CD8-positive, alpha-beta memory T cell (primary cell): ENCODE data around the gene FANCD2. TPM values are rescaled to one million over a fixed set of nuclear protein-coding genes. Genes with fewer than 3 reads are reported as not detected.
A peak's percentile ranks its signal among the peaks of the same experiment; 100 is the strongest.

ENCODE experiments used
- CTCF ChIA-PET: fragments of 350-600 bp; sonication (Branson Sonifier 250); formaldehyde crosslinking; loops from one replicate; lab custom pipeline; 2021; ENCODE audit warnings: antibody characterized with exemption; lab: Charles Lee
- POLR2A ChIA-PET: fragments of 350-600 bp; sonication (Branson Sonifier 250); formaldehyde crosslinking; loops from one replicate; lab custom pipeline; 2021; ENCODE audit warnings: antibody characterized with exemption; lab: Charles Lee
- DNase-seq, 5 donors: peaks; one replicate each; pipeline versions ENCODE4 v3.0.0 to v3.0.0-alpha.2; 2020 to 2022; ENCODE audit warnings: mixed read lengths in 1 of 5
- H3K27ac ChIP-seq: one replicate; pipeline ENCODE4 v1.7.0; 2013; ENCODE audit warnings: low read depth, mild to moderate bottlenecking, low read length, moderate library complexity
- H3K27me3 ChIP-seq: 2 replicates; pipeline ENCODE4 v1.7.0; 2013; ENCODE audit warnings: low read length, mild to moderate bottlenecking; ENCODE audit not compliant: insufficient read depth, poor library complexity, severe bottlenecking
- H3K36me3 ChIP-seq: 2 replicates; pipeline ENCODE4 v1.7.0; 2013; ENCODE audit warnings: mild to moderate bottlenecking, low read length, moderate library complexity; ENCODE audit not compliant: insufficient read depth
- H3K4me1 ChIP-seq: 2 replicates; pipeline ENCODE4 v1.7.0; 2013; ENCODE audit warnings: mild to moderate bottlenecking, low read length, moderate library complexity; ENCODE audit not compliant: insufficient read depth
- H3K4me3 ChIP-seq: 2 replicates; pipeline ENCODE4 v1.7.0; 2013; ENCODE audit warnings: mild to moderate bottlenecking, low read length
- H3K9me3 ChIP-seq: 2 replicates; pipeline ENCODE4 v1.7.0; 2013; ENCODE audit warnings: mild to moderate bottlenecking, low read length
- H3K27ac Mint-ChIP-seq, 8 donors: one replicate each; pipeline ENCODE4 v1.8.0; 2020 to 2021; ENCODE audit warnings: mixed read lengths in 8 of 8, mild to moderate bottlenecking in 6 of 8, inconsistent platforms in 3 of 8, moderate library complexity in 3 of 8
- H3K27me3 Mint-ChIP-seq, 2 donors: one replicate each; pipeline ENCODE4 v1.8.0; 2020 to 2021; ENCODE audit warnings: mixed read lengths in 2 of 2, mild to moderate bottlenecking in 1 of 2, moderate library complexity in 1 of 2
- H3K36me3 Mint-ChIP-seq, 3 donors: one replicate each; pipeline ENCODE4 v1.8.0; 2020 to 2021; ENCODE audit warnings: mixed read lengths in 3 of 3, inconsistent platforms in 1 of 3, mild to moderate bottlenecking in 1 of 3
- H3K4me1 Mint-ChIP-seq, 3 donors: one replicate each; pipeline ENCODE4 v1.8.0; 2020 to 2021; ENCODE audit warnings: mixed read lengths in 3 of 3, inconsistent platforms in 1 of 3, mild to moderate bottlenecking in 1 of 3
- H3K4me3 Mint-ChIP-seq, 7 donors: one replicate each; pipeline ENCODE4 v1.8.0; 2020 to 2021; ENCODE audit warnings: mixed read lengths in 7 of 7, mild to moderate bottlenecking in 6 of 7, moderate library complexity in 4 of 7, inconsistent platforms in 2 of 7
- H3K9me3 Mint-ChIP-seq, 5 donors: one replicate each; pipeline ENCODE4 v1.8.0; 2020 to 2022; ENCODE audit warnings: mixed read lengths in 5 of 5, mild to moderate bottlenecking in 3 of 5, moderate library complexity in 2 of 5, inconsistent platforms in 1 of 5
- polyA plus RNA-seq: library from polyadenylated mRNA; unstranded; fragments of 300-500 nt; fragmentation: Illumina TruSeq; gene quantifications from one replicate; pipeline ENCODE4 v1.2.3, GENCODE V29; 2021
- total RNA-seq, 2 experiments: library from RNA; stranded (reverse); gene quantifications; one replicate each; pipeline ENCODE4 v1.2.3, GENCODE V29; 2021

The FANCD2 gene
- 10 to 100 TPM; 55.9 to 56.2 TPM for total RNA-seq
- 6.3 TPM for polyA plus RNA-seq

- H3K4me1 ChIP-seq: peaks cover 26% of the 10 kb centered on the region
- peak within 1 kb of the TSS; percentile 96 to 99 (median 98) for H3K27ac Mint-ChIP-seq
- H3K4me3 ChIP-seq: peak within 1 kb of the TSS; percentile 81
- peaks cover 18 to 47% (median 26%) of the 10 kb centered on the region in 3 donors for H3K4me1 Mint-ChIP-seq
- peaks cover 13% of the 10 kb centered on the region for H3K36me3 ChIP-seq
- no peaks in the 10 kb centered on the region for H3K27me3 ChIP-seq
- no peaks in the 10 kb centered on the region for H3K27me3 Mint-ChIP-seq
- peak; percentile 85 to 94 (median 89) for DNase-seq
- no peaks in the 10 kb centered on the region for H3K9me3 Mint-ChIP-seq
- POLR2A ChIA-PET: interaction anchor here (0.6 to 1.7 kb wide), 4 partner anchors 15 to 222 kb away, joined by 3 to 5 read pairs (median 4); partner anchors contain the start of genes CRELD1 and TATDN2
- H3K27ac ChIP-seq: peak within 1 kb of the TSS; percentile 91
- H3K4me3 Mint-ChIP-seq: peak within 1 kb of the TSS; percentile 96 to 98 (median 97)
- peaks cover 0 to 46% (median 11%) of the 10 kb centered on the region in 3 donors for H3K36me3 Mint-ChIP-seq
- H3K9me3 ChIP-seq: no peaks in the 10 kb centered on the region
- CTCF ChIA-PET: interaction anchor here (2.0 kb wide), 1 partner anchor 93 kb away, joined by 11 read pairs; the partner anchor contains the start of gene CRELD1
Observed at GRCh38 chr3:10026084-10026890, at the start of gene FANCD2. FANCD2 (plus strand) TSS chr3:10026437; CDS start chr3:10028658, 2,221 bp downstream.

GRCh38 chr3:9976721-9977709, 49.2 kb upstream of the FANCD2 start:
- peaks cover 8 to 22% (median 17%) of the 10 kb centered on the region in 3 donors for H3K4me1 Mint-ChIP-seq
- peak overlapping the region in 1 of 8 donors; percentile 73 for H3K27ac Mint-ChIP-seq
- Histone ChIP-seq H3K27ac (peak overlapping the region; percentile 77), H3K4me3 (no peak overlapping the region), H3K9me3 (no peaks in the 10 kb centered on the region), H3K4me1 (no peaks in the 10 kb centered on the region), H3K36me3 (peaks cover 27% of the 10 kb centered on the region), H3K27me3 (no peaks in the 10 kb centered on the region)
- no peaks in the 10 kb centered on the region for H3K9me3 Mint-ChIP-seq
- POLR2A ChIA-PET: interaction anchor here (0.5 to 0.8 kb wide), 2 partner anchors 44 to 176 kb away, joined by 3 to 9 read pairs; partner anchors contain the start of gene CRELD1
- CTCF ChIA-PET: no interaction called here
- no peaks in the 10 kb centered on the region for H3K27me3 Mint-ChIP-seq
- H3K36me3 Mint-ChIP-seq: peaks cover 7 to 74% (median 27%) of the 10 kb centered on the region in 3 donors
- DNase-seq: no peak
- H3K4me3 Mint-ChIP-seq: no peak overlapping the region

GRCh38 chr3:9978710-9979305, 47.4 kb upstream of the FANCD2 start:
- peaks cover 20% of the 10 kb centered on the region for H3K36me3 ChIP-seq
- H3K4me1 Mint-ChIP-seq: peaks cover 8 to 29% (median 27%) of the 10 kb centered on the region in 3 donors

GRCh38 chr3:9980251-9980650, 46.0 kb upstream of the FANCD2 start:
- H3K27ac ChIP-seq: no peak overlapping the region
- Mint-ChIP-seq H3K27ac (peak overlapping the region in 2 of 8 donors; percentile 24 to 27), H3K36me3 (peaks cover 4 to 61% (median 18%) of the 10 kb centered on the region in 3 donors), H3K4me3 (no peak overlapping the region), H3K9me3 (no peaks in the 10 kb centered on the region), H3K4me1 (peaks cover 10 to 36% (median 32%) of the 10 kb centered on the region in 3 donors), H3K27me3 (no peaks in the 10 kb centered on the region)
- H3K4me1 ChIP-seq: peaks cover 3% of the 10 kb centered on the region
- DNase-seq: no peak
- ChIA-PET CTCF (no interaction called here), POLR2A (interaction anchor here (0.7 kb wide), 1 partner anchor 120 kb away, joined by 3 read pairs; no protein-coding TSS in a partner anchor)
- no peaks in the 10 kb centered on the region for H3K9me3 ChIP-seq
- H3K27me3 ChIP-seq: no peaks in the 10 kb centered on the region
- peaks cover 14% of the 10 kb centered on the region for H3K36me3 ChIP-seq
- H3K4me3 ChIP-seq: no peak overlapping the region

More at GRCh38 chr3:9978710-9979305, 47.4 kb upstream of the FANCD2 start:
- ChIA-PET CTCF (no interaction called here), POLR2A (no interaction called here)
- Mint-ChIP-seq H3K36me3 (peaks cover 7 to 69% (median 23%) of the 10 kb centered on the region in 3 donors), H3K27ac (peak overlapping the region in 3 of 8 donors; percentile 11 to 69 (median 66)), H3K9me3 (no peaks in the 10 kb centered on the region), H3K4me3 (no peak overlapping the region), H3K27me3 (no peaks in the 10 kb centered on the region)
- Histone ChIP-seq H3K4me3 (no peak overlapping the region), H3K9me3 (no peaks in the 10 kb centered on the region), H3K4me1 (no peaks in the 10 kb centered on the region), H3K27ac (peak overlapping the region; percentile 43), H3K27me3 (no peaks in the 10 kb centered on the region)
- DNase-seq: no peak

- Mint-ChIP-seq H3K4me3 (peak overlapping the region; percentile 93 to 97 (median 95)), H3K9me3 (no peaks in the 10 kb centered on the region), H3K27ac (peak overlapping the region; percentile 95 to 99 (median 98)), H3K36me3 (peaks cover 0 to 23% (median 2%) of the 10 kb centered on the region in 3 donors), H3K27me3 (peaks cover 0 to 5% of the 10 kb centered on the region in 2 donors), H3K4me1 (peaks cover 27 to 48% (median 34%) of the 10 kb centered on the region in 3 donors)
- POLR2A ChIA-PET: interaction anchor here (0.6 to 2.5 kb wide), 5 partner anchors 53 to 212 kb away, joined by 3 to 22 read pairs (median 5); partner anchors contain the start of genes ARPC4, CRELD1 and JAGN1
- Histone ChIP-seq H3K36me3 (no peaks in the 10 kb centered on the region), H3K9me3 (no peaks in the 10 kb centered on the region), H3K27ac (peak overlapping the region; percentile 97), H3K4me1 (peaks cover 27% of the 10 kb centered on the region), H3K27me3 (no peaks in the 10 kb centered on the region), H3K4me3 (peak overlapping the region; percentile 100)
- no peak for DNase-seq
- CTCF ChIA-PET: interaction anchor here (0.9 to 3.7 kb wide), 6 partner anchors 34 to 335 kb away, joined by 3 to 20 read pairs (median 4); partner anchors contain the start of genes CRELD1, PRRT3 and SEC13
Observed at GRCh38 chr3:9986230-9986725, 40.0 kb upstream of the FANCD2 start.

- H3K36me3 Mint-ChIP-seq: peaks cover 0 to 17% (median 0%) of the 10 kb centered on the region in 3 donors
- Histone ChIP-seq H3K4me1 (no peaks in the 10 kb centered on the region), H3K4me3 (no peak overlapping the region), H3K27ac (no peak overlapping the region), H3K9me3 (no peaks in the 10 kb centered on the region), H3K36me3 (no peaks in the 10 kb centered on the region), H3K27me3 (no peaks in the 10 kb centered on the region)
- H3K27me3 Mint-ChIP-seq: no peaks in the 10 kb centered on the region
- DNase-seq: no peak
- ChIA-PET CTCF (interaction anchor here (0.6 to 1.9 kb wide), 3 partner anchors 21 to 1893 kb away, joined by 3 to 5 read pairs (median 3); no protein-coding TSS in a partner anchor), POLR2A (no interaction called here)
- no peaks in the 10 kb centered on the region for H3K4me1 Mint-ChIP-seq
- no peaks in the 10 kb centered on the region for H3K9me3 Mint-ChIP-seq
- H3K4me3 Mint-ChIP-seq: no peak overlapping the region
- H3K27ac Mint-ChIP-seq: peak overlapping the region in 1 of 8 donors; percentile 26
Observed at GRCh38 chr3:9994086-9994844, 32.0 kb upstream of the FANCD2 start.
